Ascending aorta (tissue), 2 donors: ENCODE measurements around the gene PARVA. TPM values are rescaled to one million over a fixed set of nuclear protein-coding genes. Genes with fewer than 3 reads are reported as not detected.

ENCODE experiments used
- DNase-seq, 2 donors: peaks; one replicate each; pipeline ENCODE4 v3.0.0-alpha.2; 2019; ENCODE audit warnings: low spot score in 2 of 2
- H3K27ac ChIP-seq, 2 donors: fragments of 200-600 bp; sonication (generic); one replicate each; pipeline ENCODE4 v1.5.1; 2016 to 2017; ENCODE audit warnings: mild to moderate bottlenecking in 1 of 2
- H3K27me3 ChIP-seq: fragments of 200-600 bp; sonication (generic); one replicate; pipeline ENCODE4 v1.5.1; 2017
- H3K36me3 ChIP-seq, 2 donors: fragments of 200-600 bp; sonication (generic); one replicate each; pipeline ENCODE4 v1.5.1; 2016
- H3K4me1 ChIP-seq, 2 donors: fragments of 200-600 bp; sonication (generic); one replicate each; pipeline ENCODE4 v1.5.1; 2016 to 2017; ENCODE audit warnings: mild to moderate bottlenecking in 1 of 2
- H3K4me3 ChIP-seq, 2 donors: fragments of 200-600 bp; sonication (generic); one replicate each; pipeline ENCODE4 v1.5.1; 2016 to 2017; ENCODE audit warnings: mild to moderate bottlenecking in 1 of 2
- H3K9me3 ChIP-seq, 2 donors: fragments of 200-600 bp; sonication (generic); one replicate each; pipeline ENCODE4 v1.5.1; 2016
- CTCF ChIP-seq, 3 experiments: fragments of 200-600 bp in 2 of 3; fragments of 450-650 bp in 1 of 3; sonication (generic) in 2 of 3; IDR thresholded peaks; one replicate each; pipeline ENCODE4 v1.5.1; 2016 to 2019; ENCODE audit warnings: antibody characterized with exemption in 3 of 3, mild to moderate bottlenecking in 1 of 3, moderate library complexity in 1 of 3
- intact Hi-C: fragments of 100-400 bp; cut with DNase I; formaldehyde crosslinking; loops from one replicate; pipeline ENCODE4 v1.15.1; 2023
- total RNA-seq: library from RNA; depleted of rRNA; stranded (reverse); fragments of >200 nt; gene quantifications from one replicate; pipeline ENCODE4 v1.1.0, GENCODE V29; 2016

Gene PARVA
- total RNA-seq, 1 donor from 2014 or later: 51.6 TPM

- no peak overlapping the region for H3K4me3 ChIP-seq
- H3K4me1 ChIP-seq: peaks cover 0 to 7% of the 10 kb centered on the region in 2 donors
- no peak for TF ChIP-seq CTCF (IDR thresholded peaks at IDR 0.05)
- H3K27me3 ChIP-seq: no peaks in the 10 kb centered on the region
- no peak for DNase-seq
- peaks cover 8 to 60% of the 10 kb centered on the region in 2 donors for H3K36me3 ChIP-seq
- intact Hi-C loops: no loop called here
- H3K27ac ChIP-seq: no peak overlapping the region
- no peaks in the 10 kb centered on the region for H3K9me3 ChIP-seq
These were observed 132.0 kb downstream of the PARVA start for GRCh38 chr11:12509371-12509770.

- no peak for DNase-seq
- Histone ChIP-seq H3K4me3 (no peak overlapping the region), H3K27ac (no peak overlapping the region), H3K36me3 (peaks cover 8 to 68% of the 10 kb centered on the region in 2 donors), H3K4me1 (peaks cover 0 to 6% of the 10 kb centered on the region in 2 donors), H3K27me3 (no peaks in the 10 kb centered on the region), H3K9me3 (no peaks in the 10 kb centered on the region)
- TF ChIP-seq CTCF (IDR thresholded peaks at IDR 0.05): no peak
- intact Hi-C loops: no loop called here
These were observed 134.8 kb downstream of the PARVA start for GRCh38 chr11:12512132-12512531.

GRCh38 chr11:12512826-12513395, 135.5 kb downstream of the PARVA start:
- no peak for DNase-seq
- no peak for TF ChIP-seq CTCF (IDR thresholded peaks at IDR 0.05)
- peaks cover 12 to 74% of the 10 kb centered on the region in 2 donors for H3K36me3 ChIP-seq
- intact Hi-C loops: no loop called here
- no peaks in the 10 kb centered on the region for H3K27me3 ChIP-seq
- H3K27ac ChIP-seq: no peak overlapping the region
- H3K4me1 ChIP-seq: peaks cover 0 to 3% of the 10 kb centered on the region in 2 donors
- H3K9me3 ChIP-seq: no peaks in the 10 kb centered on the region
- no peak overlapping the region for H3K4me3 ChIP-seq

- H3K4me3 ChIP-seq: no peak overlapping the region
- H3K4me1 ChIP-seq: no peaks in the 10 kb centered on the region
- no peaks in the 10 kb centered on the region for H3K27me3 ChIP-seq
- no peak overlapping the region for H3K27ac ChIP-seq
- no peak for TF ChIP-seq CTCF (IDR thresholded peaks at IDR 0.05)
- DNase-seq: no peak
- no peaks in the 10 kb centered on the region for H3K9me3 ChIP-seq
- intact Hi-C loops: no loop called here
- H3K36me3 ChIP-seq: peaks cover 30 to 81% of the 10 kb centered on the region in 2 donors
These were observed 139.2 kb downstream of the PARVA start for GRCh38 chr11:12516387-12517105.

GRCh38 chr11:12517306-12517705, 139.9 kb downstream of the PARVA start:
- no peaks in the 10 kb centered on the region for H3K9me3 ChIP-seq
- no peak overlapping the region for H3K27ac ChIP-seq
- H3K4me3 ChIP-seq: no peak overlapping the region
- TF ChIP-seq CTCF (IDR thresholded peaks at IDR 0.05): no peak
- H3K4me1 ChIP-seq: no peaks in the 10 kb centered on the region
- intact Hi-C loops: no loop called here
- no peaks in the 10 kb centered on the region for H3K27me3 ChIP-seq
- no peak for DNase-seq
- peaks cover 30 to 76% of the 10 kb centered on the region in 2 donors for H3K36me3 ChIP-seq
